HG02973 (cell line): Measurements from ENCODE around the gene SEMA3A.

ENCODE experiments used
- ATAC-seq: cut with Tn5 transposase; IDR thresholded peaks from one replicate; pipeline ENCODE4 v1.9.1; 2021; ENCODE audit warnings: moderate library complexity; ENCODE audit not compliant: unreplicated experiment

The SEMA3A gene

GRCh38 chr7:83937930-83938329 is 256.7 kb downstream of the SEMA3A start:
- ATAC-seq, result no peak

- peak; percentile 79 for ATAC-seq
These were observed 258.4 kb downstream of the SEMA3A start for GRCh38 chr7:83936056-83936708.

GRCh38 chr7:83934118-83934734 is 260.4 kb downstream of the SEMA3A start:
- no peak for ATAC-seq

- no peak for ATAC-seq
These were observed 262.6 kb downstream of the SEMA3A start for GRCh38 chr7:83931968-83932367.

GRCh38 chr7:83930262-83930661 is 264.3 kb downstream of the SEMA3A start:
- no peak for ATAC-seq

GRCh38 chr7:83925860-83926259 is 268.7 kb downstream of the SEMA3A start:
- ATAC-seq, result peak; percentile 61

GRCh38 chr7:83921941-83922607 is 272.5 kb downstream of the SEMA3A start:
- ATAC-seq, result no peak

- no peak for ATAC-seq
These were observed 273.2 kb downstream of the SEMA3A start for GRCh38 chr7:83921271-83921940.

- ATAC-seq, result no peak
These were observed 276.4 kb downstream of the SEMA3A start for GRCh38 chr7:83918142-83918541.

- no peak for ATAC-seq
These were observed 281.4 kb downstream of the SEMA3A start for GRCh38 chr7:83913174-83913573.

- ATAC-seq, result no peak
These were observed 286.1 kb downstream of the SEMA3A start for GRCh38 chr7:83908526-83908925.
